ENCODE results near the gene SP9.

The SP9 gene

DNA sequence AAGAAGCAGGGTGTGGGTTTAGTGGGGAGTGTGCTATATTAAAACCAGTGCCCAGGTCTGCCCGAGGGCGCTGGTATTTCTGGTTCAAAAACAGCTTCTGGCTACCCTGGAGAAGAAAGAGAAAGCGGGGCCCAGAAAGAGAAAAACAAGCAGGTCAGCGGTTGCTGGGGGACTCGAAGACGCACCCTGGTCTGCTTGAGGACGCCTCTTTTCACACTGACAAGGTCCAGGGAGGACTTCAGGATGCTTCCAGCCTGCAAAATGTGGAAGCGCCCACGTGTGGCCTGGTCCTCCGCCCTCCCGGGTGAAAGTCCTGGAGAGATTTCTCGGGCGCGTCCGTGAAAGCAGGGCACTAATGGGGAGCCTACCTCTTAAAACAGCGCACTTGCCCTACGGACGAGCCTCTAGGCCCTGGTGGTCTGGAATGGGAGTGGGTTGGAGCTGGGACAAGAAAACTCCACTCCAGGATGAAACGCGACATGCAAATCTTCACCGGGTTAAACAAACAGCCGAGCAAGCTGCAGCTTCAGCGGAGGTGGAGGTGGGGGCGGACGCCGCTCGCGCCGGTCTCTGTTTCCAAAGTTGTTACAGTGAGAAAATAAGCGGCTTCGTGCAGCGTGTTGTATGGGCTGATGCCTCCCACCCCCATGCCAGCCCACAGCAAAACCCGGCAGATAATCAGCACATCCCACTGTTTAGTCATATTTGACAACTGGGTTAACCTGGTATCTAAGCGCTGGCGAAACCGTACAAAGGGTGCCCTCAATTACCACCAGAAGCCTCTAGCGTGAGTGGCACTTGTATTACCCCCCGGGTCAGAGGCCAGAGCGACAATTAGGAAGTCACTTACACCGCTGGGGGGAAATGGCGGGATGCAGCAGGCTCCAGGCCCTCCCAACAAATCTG, 1.1 kb upstream of the SP9 start:
- DNase-seq (ENCODE audit: low spot score), result peak; percentile 3

DNA sequence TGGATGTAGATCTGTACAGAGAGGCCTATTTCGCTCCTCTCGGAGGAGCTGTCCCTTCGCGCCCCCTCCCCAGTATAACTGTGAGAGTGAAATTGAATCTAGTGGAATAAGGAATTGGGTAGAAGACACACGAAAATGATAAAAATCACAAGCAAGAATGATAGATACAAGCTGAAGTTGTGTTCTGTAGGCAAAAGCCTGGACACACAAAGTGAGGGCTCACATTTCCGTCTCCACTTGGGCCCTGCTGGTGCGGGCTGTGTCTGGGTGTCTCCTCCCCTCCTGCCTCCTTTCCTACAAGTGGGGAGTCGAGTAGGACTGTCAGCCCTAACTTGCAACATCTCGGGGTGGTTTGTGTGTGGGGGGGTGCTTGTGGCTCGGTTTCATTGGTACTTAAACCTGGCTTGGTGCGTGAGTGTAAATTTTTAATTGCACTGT, 457 bp upstream of the SP9 start:
- no peak for DNase-seq (ENCODE audit: low spot score)

- DNase-seq (ENCODE audit: low spot score), result peak; percentile 19
Measured at GRCh38 chr2:174335254-174335987, 667 bp downstream of the SP9 start.

GRCh38 chr2:174335988-174336500, 1.3 kb downstream of the SP9 start:
- peak; percentile 47 for DNase-seq (ENCODE audit: low spot score)

GRCh38 chr2:174336501-174337336, 2.0 kb downstream of the SP9 start:
- DNase-seq (ENCODE audit: low spot score), result peak; percentile 69

DNA sequence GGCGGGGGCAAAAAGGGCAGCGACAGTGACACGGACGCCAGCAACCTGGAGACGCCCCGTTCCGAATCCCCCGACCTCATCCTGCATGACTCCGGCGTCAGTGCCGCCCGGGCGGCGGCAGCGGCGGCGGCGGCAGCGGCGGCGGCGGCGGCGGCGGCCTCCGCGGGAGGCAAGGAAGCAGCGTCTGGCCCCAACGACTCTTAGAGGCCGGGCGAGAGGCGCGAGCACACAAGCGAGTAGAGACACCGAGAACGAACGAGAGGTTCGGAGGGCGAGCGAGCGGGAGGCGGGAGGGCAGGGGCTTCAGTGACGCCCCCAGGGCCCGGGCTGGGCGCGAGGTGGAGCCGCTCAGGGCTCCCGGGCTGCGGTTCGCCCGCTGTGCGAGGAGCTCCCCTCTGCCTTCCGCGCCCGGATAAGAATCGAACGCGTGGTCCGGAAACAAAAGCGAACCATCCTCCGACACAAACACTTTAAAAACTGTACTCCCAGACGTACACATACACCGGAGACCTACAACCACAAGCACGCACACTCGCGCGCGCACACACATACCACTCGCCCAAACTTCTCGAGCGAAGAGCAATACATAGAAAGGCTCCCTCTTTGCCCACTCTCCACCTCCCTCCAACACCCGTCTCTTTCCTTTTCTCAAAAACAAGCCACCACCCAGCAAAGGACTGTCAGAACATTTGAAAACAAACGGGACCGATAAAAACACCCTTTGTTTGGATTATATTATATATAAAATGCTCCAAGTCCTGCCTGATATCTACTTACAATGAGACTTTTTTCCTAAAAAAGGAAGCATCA, 2.8 kb downstream of the SP9 start:
- DNase-seq (ENCODE audit: low spot score), result peak; percentile 32

DNA sequence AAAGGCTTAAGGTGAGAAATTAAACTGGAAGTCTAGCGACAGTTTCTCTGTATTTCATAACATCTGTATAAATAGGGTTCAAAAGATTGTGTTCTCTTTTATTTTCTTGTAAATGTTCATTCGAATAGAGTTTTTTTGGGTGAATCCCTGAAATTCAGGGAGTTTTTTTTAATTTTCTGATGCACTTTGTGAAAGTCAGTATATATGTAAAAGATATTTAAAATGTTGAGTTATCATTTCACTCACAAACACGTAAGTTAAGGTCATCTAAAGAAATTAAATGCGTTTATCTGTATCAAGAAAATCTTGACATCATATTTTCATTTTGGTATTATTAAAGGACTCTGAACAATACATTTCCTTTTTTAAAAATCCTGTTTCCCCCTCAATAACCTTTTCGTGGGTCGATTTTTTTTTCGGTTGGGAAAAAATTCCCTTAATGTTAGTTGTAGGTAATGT, 3.4 kb downstream of the SP9 start:
- DNase-seq (ENCODE audit: low spot score), result no peak

GRCh38 chr2:174338671-174339560, 4.2 kb downstream of the SP9 start:
- no peak for DNase-seq (ENCODE audit: low spot score)

DNA sequence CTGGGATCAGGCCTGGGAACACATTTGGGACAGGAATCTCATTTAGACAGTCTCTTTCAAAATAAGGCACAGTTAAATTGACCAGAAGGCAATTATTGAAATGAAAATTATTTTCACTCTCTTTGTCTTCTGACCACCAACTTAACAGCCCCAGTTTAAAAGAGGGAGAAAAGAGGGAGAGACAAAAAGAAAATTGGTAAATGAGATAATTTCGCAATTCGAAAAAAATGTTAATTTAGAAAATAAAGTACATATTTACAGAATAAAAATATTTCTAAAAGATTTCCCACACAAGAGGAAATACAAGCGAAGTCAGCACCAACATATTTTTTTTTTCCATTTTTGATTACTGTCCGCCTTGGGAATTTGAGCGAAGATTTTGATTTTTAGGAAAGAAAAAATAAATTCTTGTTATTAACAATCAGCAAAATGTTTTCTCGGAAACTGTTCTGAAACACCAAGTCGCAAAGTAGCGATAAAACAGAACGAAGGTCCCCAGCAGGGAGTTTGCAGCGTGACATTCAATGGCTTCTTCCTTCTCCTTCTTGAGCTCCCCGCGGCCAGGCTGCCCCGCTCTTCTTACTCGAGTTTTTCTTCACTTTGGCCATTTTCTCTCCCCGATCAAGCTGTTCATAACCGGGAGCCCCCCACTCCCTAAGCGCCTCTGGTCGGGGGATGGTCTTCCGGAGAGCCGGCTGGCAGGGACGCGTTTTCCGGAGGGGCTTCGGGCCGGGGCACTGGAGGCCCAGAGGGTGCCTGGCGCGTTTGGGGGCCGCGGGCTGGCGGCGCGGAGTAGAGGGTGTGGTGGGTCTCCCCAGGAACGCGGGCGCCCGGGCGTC, 5.0 kb downstream of the SP9 start:
- DNase-seq (ENCODE audit: low spot score), result no peak

- no peak for DNase-seq (ENCODE audit: low spot score)
Measured at GRCh38 chr2:174340400-174341292, 5.9 kb downstream of the SP9 start.

DNA sequence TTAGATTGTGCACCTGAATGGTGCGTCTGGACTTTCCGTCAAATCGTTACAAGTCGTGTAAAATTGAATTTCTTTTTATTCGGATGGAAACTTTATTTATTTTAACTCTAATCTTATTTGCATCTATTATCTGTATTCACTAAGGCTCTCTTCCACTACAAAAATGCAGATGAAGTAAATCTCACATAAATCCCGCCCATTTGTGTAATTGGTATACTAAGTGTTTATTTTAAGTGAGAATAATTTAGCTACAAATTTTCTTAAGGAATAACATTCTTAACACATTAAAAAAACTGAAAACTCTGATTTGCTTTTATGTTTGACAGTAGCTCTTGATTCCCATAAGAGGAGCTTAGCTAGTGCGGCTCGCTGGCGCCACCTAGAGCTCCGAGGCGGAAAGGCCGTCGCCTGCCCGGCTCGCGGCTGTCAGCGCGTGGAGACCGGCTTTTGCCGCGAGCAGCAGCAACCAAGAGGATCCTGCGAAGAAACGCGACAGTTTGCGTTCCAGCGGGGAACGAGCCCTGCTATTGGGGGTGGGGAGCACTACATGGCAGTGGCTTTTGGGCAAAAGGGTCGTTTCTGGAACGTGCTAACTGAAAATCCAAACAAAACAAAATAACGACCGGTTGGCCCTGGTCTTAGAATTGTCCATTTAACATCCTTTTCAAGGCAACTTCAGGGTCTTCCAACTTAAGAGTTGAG, 6.7 kb downstream of the SP9 start:
- peak; percentile 75 for DNase-seq (ENCODE audit: low spot score)

DNA sequence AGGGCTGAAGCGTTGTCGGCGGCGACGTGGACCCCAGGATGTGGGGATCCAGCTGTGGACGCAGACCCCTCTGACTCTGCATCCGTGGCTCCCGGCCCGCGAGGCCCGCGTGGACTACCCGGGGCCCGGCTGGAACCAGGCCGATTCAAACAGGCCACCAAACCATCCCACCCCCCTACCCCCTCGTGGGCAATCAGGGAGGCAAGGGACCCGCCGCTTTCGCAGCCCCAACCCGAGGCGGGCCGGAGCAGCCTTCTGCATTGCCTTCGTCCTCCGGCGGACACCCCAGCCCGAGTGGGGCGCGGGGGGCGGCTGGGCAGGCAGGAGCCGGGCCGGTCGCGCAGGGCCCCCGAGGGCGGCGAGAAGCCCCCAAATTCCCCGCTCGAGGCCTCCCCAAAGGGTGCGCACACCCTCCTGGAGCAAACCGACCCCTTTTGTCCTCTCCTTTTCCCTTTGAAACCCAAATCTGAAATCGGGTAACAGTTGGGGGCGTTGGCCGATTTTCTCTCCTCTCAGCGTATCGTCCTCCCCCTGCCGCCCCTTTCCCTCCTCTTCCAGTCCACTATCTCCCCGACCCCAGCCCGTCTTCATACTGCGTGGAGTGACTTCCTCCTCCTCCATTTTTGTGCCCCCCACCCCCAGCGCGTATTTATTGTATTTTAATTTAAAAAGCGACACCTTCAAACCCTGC, 7.4 kb downstream of the SP9 start:
- no peak for DNase-seq (ENCODE audit: low spot score)

- no peak for DNase-seq (ENCODE audit: low spot score)
Measured at GRCh38 chr2:174342686-174343342, 8.1 kb downstream of the SP9 start.

DNA sequence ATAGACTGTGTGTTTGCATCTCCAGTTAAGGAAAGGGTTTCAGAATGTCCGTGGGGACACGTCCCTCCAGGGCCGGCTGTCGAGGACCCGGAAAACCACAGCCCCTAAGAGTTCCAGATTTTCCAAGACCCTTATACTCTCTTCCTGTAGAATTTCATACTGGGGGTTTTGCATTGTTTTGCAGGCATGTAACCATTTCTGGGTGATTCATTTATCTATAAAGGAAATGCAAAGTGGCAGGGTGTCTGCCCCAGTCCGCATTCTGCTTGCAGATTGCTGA, 8.5 kb downstream of the SP9 start:
- DNase-seq (ENCODE audit: low spot score), result no peak

DNA sequence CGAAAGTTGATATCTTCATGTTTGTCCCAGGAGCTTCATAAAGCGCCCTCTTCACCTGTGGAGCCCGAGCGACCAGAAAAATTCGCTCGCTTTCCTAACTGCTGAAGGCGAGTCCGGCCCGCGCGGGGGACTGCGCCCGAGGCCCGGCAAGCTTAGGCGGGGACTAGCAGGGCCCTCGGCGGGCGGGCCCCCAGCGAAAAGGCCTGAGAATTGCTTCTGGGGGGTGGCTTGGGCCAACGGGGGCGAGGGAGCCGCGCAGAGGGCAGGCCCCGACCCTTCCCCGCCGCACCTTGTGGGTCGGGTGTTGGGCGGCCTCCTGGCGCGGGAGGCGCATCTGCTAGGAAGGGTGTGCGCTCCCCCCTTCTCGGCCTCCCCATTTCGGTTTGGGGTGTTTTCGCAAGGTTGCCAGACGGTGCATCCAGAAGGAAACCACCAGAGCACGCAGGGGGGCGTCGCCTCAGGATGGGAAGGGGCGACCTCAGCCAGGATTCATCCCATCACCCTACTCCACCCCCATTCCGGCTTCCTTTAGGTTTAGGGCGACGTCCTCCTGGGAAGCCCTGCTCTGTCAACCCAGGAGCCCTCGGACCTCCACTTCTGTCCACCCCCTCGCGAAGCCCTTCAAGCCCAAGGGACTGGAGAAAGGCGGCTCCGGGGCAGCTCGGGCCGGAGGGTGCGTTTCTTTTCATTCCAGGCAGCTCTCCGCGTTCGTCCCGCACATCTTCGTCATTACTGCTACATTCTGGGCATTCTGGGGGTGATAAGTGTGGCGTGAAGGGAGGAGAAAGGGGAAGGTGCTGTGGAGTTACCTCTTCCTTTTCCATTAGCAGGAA, 9.1 kb downstream of the SP9 start:
- no peak for DNase-seq (ENCODE audit: low spot score)

Data from iPS-NIHi11 (cell line).